OCI-LY7 (cell line): ENCODE measurements around the gene CLSTN3.
A peak's percentile ranks its signal among the peaks of the same experiment; 100 is the strongest.

ENCODE experiments used
- EZH2phosphoT487 ChIP-seq: fragments of 200-600 bp; sonication (generic); IDR thresholded peaks from 2 replicates; pipeline ENCODE4 v1.6.1; 2018; ENCODE audit warnings: low read depth, borderline replicate concordance, mild to moderate bottlenecking, mixed run types, antibody characterized with exemption, low read length, moderate library complexity, mixed read lengths
- TF ChIP-seq, protein P1 (sequence below): fragments of 200-600 bp; sonication (generic); conservative IDR thresholded peaks from 2 replicates; pipeline ENCODE4 v1.5.1; 2014; ENCODE audit warnings: mild to moderate bottlenecking, antibody characterized with exemption, low read length, moderate library complexity, mixed read lengths

DNA sequence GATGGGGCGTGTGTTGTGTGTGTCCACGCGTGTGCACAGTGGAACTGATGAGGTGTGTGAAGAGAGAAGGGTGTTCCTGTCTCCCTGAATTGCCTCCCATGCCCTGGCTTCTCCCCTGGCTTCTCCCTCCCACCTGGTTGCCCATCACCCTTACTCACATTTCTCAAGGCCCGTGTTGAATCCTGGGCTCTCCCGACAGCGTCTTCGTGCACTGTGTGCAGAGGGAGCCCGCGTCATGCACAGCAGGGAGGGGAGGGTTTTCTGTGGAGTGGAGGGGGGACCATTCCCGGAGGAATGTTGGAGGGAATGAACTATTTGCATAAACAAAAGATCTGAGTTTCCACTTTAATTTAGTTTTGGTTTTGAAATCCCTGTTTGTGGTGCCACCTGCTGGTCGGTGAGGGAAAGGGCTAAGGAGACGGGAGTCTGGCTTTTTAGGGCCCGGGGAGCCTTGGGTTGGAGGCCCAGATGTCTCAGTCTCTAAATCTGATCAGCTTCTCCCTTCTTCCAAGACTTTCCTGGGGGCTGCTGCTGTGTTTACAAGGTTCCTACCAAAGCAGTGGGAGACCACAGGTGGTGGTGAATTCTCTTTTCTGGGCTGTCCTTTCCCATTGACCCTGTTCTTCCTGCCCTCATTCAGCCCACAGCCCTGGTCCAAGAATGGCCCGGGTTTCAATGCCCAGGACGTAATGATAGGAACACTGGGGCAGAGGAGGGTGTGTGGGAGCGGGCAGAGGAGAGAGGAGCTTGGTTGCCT, 37.8 kb upstream of the CLSTN3 start, which contains the start of gene C1R:
- TF ChIP-seq, protein P1, sequence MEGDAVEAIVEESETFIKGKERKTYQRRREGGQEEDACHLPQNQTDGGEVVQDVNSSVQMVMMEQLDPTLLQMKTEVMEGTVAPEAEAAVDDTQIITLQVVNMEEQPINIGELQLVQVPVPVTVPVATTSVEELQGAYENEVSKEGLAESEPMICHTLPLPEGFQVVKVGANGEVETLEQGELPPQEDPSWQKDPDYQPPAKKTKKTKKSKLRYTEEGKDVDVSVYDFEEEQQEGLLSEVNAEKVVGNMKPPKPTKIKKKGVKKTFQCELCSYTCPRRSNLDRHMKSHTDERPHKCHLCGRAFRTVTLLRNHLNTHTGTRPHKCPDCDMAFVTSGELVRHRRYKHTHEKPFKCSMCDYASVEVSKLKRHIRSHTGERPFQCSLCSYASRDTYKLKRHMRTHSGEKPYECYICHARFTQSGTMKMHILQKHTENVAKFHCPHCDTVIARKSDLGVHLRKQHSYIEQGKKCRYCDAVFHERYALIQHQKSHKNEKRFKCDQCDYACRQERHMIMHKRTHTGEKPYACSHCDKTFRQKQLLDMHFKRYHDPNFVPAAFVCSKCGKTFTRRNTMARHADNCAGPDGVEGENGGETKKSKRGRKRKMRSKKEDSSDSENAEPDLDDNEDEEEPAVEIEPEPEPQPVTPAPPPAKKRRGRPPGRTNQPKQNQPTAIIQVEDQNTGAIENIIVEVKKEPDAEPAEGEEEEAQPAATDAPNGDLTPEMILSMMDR, result peak; percentile 87
- no peak for TF ChIP-seq EZH2phosphoT487
